ENCODE data around the gene LMX1A.

Gene LMX1A

GRCh38 chr1:165355977-165356811 is at the start of gene LMX1A:
Gene LMX1A (minus strand): TSS chr1:165356715. CDS start chr1:165355559, 1,156 bp downstream.
- no peak for DNase-seq

GRCh38 chr1:165403835-165404482 is 47.4 kb upstream of the LMX1A start:
- peak; percentile 37 for DNase-seq

GRCh38 chr1:165402517-165403111 is 46.1 kb upstream of the LMX1A start:
- DNase-seq, result no peak

GRCh38 chr1:165397944-165398343 is 41.4 kb upstream of the LMX1A start:
- no peak for DNase-seq

GRCh38 chr1:165395901-165396300 is 39.4 kb upstream of the LMX1A start:
- DNase-seq, result no peak

- no peak for DNase-seq
Measured at GRCh38 chr1:165395478-165395877, 39.0 kb upstream of the LMX1A start.

- peak; percentile 94 for DNase-seq
Measured at GRCh38 chr1:165392634-165393571, 36.4 kb upstream of the LMX1A start.

- DNase-seq, result no peak
Measured at GRCh38 chr1:165389609-165390008, 33.1 kb upstream of the LMX1A start.

GRCh38 chr1:165387961-165388360 is 31.4 kb upstream of the LMX1A start:
- DNase-seq, result no peak

GRCh38 chr1:165387505-165387904 is 31.0 kb upstream of the LMX1A start:
- no peak for DNase-seq

GRCh38 chr1:165383599-165384405 is 27.3 kb upstream of the LMX1A start:
- no peak for DNase-seq

- DNase-seq, result no peak
Measured at GRCh38 chr1:165383067-165383466, 26.6 kb upstream of the LMX1A start.

- no peak for DNase-seq
Measured at GRCh38 chr1:165381745-165382505, 25.4 kb upstream of the LMX1A start.

- no peak for DNase-seq
Measured at GRCh38 chr1:165376811-165377311, 20.3 kb upstream of the LMX1A start.

GRCh38 chr1:165376041-165376810 is 19.7 kb upstream of the LMX1A start:
- DNase-seq, result no peak

GRCh38 chr1:165375623-165376022 is 19.1 kb upstream of the LMX1A start:
- DNase-seq, result no peak

GRCh38 chr1:165371588-165372225 is 15.2 kb upstream of the LMX1A start:
- no peak for DNase-seq

GRCh38 chr1:165369255-165369848 is 12.8 kb upstream of the LMX1A start:
- peak; percentile 52 for DNase-seq

GRCh38 chr1:165367375-165367993 is 11.0 kb upstream of the LMX1A start:
- DNase-seq, result peak; percentile 74

Data from CD4-positive, alpha-beta T cell treated with Interleukin-10 for 1 hour (primary cell).